T-helper 2 cell (primary cell): ENCODE measurements around the gene MCF2L.

Experiments
- DNase-seq, 5 experiments: peaks; one replicate each; pipeline versions ENCODE4 v3.0.0 to v3.0.0-alpha.2; 2012 to 2022

The MCF2L gene

DNA sequence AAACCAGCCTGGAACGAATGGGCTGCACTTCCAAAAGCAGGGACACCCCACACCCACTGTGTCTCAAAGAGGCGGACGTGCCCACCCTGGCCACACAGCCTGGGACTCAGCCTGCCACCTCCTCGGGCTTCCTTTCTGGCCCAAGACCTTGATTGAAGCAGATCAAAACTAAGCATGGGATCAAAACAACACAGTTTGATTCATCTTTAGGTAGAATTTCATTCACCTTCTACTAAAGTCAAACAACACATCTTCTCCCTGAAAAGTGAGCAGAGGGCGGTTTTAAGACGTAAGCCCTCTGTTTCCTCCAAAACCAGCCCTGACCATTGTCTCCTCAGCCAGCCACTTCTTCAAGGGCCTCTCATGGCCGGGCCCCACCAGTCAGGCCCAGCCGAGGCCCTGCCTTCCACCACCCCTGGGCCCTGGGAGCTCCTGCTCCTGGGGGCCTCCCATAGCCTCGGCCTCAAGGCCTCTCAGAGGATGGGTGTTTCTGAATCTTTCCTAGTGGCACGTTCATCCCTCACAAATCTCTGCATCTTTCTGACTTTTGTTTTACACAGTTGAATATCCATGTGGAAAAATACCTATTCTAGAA lies 147.3 kb downstream of the MCF2L start:
- no peak for DNase-seq

DNA sequence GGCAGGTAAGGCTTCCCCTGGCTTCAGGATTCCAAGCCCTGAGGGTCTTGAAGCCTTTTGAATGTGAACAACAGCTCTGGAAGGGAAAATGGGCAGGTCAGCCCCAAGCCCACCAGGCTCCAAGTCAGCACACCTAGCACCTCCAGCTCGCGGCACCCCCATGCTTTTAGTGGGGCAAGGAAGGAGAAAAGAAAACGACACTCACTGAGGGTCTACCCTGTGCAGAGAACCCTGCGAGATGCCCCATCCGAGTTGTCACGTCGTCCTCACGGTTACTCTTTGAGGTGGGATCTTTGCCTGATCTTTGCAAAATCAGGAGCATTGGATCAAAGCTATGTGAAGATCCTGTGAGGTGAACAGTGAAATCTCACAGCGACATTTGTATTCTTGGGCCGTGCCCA lies 147.9 kb downstream of the MCF2L start:
- DNase-seq: no peak

DNA sequence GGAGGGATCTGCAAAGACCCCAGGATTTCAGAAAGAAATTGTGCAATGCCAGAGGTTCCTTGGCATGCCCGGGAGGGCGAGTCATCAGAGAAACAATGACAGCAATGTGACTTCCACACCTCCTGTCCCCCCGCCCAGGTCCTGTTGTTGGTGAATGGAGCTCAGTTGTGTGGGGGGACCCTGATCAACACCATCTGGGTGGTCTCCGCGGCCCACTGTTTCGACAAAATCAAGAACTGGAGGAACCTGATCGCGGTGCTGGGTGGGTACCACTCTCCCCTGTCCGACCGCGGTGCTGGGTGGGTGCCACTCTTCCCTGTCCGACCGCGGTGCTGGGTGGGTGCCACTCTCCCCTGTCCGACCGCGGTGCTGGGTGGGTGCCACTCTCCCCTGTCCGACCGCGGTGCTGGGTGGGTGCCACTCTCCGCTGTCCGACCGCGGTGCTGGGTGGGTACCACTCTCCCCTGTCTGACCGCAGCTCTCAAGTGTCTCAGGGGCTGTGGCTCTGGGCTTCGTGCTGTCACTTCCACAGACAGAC lies 148.4 kb downstream of the MCF2L start:
- no peak for DNase-seq

DNA sequence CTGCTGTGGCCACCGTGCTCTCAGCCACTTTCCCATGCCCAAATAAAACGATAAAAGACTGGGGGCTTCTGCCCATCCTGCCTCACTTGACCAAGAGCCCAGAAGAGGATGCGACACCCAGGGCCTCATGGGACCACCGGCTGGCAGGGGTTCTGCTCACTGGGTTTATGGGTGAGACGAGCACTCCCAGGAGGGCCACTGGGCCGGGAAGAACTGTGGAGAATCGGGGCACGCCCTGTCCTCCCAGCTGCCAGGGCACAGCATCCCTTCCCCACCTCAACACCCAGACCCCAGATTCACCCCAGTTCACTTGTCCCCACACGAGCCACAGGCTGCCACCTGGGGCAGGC lies 148.9 kb downstream of the MCF2L start:
- DNase-seq: no peak

DNA sequence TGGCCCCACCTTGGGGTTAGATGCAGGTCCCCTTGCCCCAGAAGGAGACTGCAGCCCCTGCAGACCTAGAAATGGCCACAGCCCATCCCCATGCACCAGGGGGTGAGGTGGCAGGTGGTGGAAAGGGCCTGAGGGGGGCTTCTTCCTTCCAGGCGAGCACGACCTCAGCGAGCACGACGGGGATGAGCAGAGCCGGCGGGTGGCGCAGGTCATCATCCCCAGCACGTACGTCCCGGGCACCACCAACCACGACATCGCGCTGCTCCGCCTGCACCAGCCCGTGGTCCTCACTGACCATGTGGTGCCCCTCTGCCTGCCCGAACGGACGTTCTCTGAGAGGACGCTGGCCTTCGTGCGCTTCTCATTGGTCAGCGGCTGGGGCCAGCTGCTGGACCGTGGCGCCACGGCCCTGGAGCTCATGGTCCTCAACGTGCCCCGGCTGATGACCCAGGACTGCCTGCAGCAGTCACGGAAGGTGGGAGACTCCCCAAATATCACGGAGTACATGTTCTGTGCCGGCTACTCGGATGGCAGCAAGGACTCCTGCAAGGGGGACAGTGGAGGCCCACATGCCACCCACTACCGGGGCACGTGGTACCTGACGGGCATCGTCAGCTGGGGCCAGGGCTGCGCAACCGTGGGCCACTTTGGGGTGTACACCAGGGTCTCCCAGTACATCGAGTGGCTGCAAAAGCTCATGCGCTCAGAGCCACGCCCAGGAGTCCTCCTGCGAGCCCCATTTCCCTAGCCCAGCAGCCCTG lies 149.4 kb downstream of the MCF2L start:
- no peak for DNase-seq

DNA sequence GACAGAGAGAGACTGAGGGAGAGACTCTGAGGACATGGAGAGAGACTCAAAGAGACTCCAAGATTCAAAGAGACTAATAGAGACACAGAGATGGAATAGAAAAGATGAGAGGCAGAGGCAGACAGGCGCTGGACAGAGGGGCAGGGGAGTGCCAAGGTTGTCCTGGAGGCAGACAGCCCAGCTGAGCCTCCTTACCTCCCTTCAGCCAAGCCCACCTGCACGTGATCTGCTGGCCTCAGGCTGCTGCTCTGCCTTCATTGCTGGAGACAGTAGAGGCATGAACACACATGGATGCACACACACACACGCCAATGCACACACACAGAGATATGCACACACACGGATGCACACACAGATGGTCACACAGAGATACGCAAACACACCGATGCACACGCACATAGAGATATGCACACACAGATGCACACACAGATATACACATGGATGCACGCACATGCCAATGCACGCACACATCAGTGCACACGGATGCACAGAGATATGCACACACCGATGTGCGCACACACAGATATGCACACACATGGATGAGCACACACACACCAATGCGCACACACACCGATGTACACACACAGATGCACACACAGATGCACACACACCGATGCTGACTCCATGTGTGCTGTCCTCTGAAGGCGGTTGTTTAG lies 150.3 kb downstream of the MCF2L start:
- no peak for DNase-seq

DNA sequence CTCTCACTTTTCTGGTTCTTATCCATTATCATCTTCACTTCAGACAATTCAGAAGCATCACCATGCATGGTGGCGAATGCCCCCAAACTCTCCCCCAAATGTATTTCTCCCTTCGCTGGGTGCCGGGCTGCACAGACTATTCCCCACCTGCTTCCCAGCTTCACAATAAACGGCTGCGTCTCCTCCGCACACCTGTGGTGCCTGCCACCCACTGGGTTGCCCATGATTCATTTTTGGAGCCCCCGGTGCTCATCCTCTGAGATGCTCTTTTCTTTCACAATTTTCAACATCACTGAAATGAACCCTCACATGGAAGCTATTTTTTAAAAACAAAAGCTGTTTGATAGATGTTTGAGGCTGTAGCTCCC lies 150.8 kb downstream of the MCF2L start:
- no peak for DNase-seq

DNA sequence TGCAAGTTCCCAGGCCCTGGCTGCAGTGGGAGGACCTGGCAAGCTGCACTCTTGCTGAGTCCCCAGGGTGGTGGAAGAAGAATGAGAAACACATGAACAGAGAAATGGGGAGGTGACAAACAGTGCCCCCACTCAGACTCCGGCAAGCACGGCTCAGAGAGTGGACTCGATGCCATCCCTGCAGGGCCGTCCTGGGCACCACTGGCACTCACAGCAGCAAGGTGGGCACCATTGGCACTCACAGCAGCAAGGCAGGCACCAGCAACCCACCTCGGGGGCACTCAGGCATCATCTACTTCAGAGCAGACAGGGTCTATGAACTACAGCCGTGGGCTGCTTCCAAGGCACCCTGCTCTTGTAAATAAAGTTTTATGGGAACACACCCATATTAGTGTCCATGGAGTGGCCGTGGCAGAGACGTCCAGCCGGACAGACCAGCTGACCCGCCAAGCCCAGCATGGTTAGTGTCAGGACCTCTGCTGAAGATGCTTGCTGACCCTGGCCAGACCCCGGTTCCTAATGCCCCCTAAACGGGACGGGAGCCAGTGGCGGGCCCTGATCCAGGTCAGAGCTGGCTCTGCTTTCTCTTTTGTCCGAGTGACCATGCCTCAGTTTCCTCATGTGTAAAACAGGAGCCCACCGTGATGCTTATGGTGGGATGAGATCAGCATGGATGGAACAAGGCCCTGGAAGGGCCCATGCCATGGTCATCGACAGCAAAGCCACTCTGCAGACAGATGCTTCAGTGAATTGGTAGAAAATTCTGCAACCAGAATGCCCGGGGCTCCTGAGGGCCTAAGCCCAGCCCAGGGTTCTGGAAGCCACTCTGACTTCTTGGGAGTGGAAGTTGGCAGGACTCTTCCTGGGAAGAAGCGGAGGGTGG lies 151.5 kb downstream of the MCF2L start:
- DNase-seq: no peak

DNA sequence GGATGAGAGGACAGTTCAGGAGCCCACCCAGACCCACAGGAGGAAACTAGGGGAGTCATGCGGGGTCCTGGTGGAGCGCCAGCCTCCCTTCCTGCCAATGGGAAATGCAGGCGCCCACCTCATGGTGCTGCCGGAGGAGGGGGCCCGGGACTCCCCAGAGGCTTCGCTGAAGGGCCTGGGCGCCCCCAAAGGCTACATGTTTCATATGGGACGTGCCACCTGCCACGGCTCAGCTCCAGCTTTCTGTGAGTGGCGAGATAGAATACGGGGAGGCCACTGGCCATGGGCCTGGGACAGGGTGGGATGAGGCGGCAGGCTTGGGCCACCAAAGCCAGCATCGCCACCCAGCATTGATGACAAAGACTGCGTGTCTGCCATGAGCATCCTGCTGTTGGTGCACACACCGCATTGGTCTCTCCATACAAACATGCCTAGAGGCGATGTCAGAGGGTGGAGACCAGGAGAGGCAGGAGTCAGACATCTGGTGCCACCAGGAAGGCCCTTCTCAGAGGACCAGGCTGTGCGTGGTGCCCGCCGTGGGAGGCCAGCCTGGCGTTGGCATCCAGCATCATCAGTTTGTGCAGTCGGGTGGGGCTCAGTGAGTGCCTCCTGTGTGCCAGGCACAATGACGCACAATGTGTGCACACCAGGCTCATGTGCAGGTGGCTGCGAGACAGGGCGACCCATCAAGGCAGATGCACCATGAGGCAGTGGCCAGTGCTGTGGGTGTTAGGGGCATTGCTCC lies 152.3 kb downstream of the MCF2L start:
- DNase-seq: no peak

DNA sequence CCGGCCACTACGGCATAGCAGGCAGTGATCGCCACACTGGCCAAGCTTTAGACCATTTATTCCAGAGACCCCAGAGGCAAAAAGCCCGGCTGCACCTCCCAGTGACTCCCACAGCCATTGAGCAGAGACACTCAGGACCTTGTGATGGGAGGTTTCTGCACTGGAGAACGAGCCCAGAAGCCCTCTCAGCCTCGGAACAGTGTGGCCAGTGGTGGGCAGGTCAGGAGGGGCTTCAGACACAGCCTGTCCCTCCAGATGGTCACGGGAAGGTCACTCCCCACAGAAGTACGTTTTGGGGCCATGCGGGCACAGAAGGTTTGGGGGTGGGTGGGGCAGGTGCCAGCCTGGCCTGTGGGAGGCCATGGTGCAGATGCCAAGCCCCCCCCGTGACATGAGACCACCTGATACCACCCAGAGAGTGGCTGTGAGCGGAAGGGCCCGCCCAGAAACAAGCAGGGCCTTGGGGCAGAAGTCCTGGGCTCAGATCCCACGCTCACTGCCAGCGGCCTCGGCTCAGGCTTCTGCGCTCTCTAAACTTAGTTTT lies 153.0 kb downstream of the MCF2L start:
- DNase-seq: no peak

DNA sequence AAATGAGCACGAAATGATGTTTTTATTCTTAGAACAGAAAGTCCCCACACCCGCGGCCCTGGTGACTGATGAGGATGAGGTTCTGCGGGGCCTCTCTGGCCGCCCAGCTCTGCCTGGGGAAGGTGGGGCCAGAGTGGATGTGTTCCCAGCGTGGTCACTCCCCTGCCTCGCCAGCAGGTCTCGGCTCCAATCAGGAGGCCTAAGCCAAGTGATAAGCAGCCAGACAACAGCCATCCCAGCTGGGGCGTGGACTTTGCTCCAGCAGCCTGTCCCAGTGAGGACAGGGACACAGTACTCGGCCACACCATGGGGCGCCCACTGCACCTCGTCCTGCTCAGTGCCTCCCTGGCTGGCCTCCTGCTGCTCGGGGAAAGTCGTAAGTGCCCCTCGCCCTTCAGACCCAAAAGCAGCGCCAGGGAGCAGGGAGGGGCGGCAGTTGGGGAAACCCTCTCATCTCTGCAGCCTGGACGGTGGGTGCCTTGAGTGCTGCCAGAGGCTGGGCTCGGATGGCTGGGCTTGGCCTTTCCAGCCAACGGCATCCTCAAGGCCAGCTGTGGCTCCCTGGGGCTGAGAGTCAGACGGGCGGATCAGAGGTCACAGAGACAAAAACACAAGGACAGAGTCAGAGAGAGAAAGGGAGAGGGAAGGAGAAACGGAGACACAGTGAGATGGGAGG lies 153.7 kb downstream of the MCF2L start, which contains the start of gene F10:
F10 (plus strand) TSS at position 250 of the 676 bp plus-strand sequence; CDS start at position 307, 57 bp downstream.
- no peak for DNase-seq

DNA sequence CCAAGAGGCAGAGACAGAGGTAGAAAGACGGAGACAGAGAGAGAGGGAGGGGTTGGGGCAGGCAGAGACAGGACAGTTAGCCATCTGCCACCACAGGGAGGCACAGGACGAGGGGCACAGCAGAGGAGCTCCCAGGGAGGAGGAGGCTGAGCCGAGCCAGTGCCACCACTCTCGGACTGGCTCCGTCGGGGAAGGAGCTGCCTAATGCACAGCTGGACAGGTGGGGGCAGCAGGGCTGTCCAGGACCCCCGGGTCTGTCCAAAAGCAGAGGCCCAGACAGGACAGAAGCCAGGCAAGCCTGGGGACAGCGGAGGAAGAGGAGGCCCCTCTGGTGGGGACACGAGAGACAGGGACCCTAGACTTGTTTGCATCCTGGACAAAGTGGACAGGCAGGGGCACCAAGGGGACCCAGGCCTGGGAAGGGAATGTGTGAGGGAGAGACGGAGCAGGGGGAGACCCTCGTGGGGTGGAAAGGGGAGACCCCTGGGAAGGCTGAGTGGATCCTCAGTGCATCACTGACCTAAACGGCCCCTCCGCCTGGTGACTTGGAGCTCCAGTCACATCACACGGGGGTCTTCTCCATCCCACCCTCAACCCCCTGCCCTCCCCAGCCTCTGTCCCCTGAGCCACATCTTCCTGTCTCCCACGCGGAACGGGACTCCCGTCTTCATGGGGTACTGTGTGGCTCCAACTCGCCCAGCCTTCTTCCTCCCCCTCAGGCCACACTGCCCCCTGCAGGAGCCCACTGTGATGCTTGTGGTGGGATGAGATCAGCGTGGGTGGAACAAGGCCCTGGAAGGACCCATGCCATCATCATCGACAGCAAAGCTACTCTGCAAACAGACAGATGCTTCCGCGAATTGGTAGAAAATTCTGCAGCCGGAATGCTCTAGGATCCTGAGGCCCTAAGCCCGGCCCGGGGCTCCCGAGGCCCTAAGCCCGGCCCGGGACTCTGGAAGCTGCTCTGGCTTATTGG lies 154.5 kb downstream of the MCF2L start:
- DNase-seq: no peak

DNA sequence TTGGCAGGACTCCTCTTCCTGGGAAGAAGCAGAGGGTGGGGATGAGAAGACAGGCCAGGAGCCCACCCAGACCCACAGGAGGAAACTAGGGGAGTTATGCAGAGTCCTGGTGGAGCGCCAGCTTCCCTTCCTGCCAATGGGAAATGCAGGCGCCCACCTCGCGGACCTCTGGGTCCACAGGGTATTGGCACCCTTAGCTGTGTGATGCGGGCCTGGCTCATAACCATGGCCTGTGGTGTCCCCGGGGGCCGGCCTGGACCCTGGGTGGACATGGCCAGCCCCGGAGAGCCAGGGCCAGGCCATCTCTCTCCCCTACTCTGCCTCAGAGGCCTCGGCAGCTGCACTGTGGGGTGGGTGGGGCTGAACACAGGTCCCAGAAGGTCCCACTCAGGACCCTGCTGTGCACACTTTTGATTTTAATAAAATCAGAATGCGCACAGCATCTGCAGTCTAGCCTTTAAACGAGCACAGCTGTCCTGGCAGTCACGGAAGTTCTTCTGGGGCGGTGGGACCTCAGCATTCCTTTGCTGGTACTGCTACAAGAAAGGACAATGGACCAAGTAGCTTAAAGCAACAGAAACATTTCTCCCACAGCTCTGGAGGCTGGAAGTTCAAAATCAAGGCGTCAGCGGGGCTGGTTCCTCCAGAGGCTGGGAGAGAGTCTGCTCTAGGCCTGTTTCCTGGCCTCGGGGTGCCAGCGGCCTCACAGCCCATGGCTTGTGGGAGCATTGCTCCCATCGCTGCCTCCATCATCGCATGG lies 155.4 kb downstream of the MCF2L start:
- DNase-seq: no peak

DNA sequence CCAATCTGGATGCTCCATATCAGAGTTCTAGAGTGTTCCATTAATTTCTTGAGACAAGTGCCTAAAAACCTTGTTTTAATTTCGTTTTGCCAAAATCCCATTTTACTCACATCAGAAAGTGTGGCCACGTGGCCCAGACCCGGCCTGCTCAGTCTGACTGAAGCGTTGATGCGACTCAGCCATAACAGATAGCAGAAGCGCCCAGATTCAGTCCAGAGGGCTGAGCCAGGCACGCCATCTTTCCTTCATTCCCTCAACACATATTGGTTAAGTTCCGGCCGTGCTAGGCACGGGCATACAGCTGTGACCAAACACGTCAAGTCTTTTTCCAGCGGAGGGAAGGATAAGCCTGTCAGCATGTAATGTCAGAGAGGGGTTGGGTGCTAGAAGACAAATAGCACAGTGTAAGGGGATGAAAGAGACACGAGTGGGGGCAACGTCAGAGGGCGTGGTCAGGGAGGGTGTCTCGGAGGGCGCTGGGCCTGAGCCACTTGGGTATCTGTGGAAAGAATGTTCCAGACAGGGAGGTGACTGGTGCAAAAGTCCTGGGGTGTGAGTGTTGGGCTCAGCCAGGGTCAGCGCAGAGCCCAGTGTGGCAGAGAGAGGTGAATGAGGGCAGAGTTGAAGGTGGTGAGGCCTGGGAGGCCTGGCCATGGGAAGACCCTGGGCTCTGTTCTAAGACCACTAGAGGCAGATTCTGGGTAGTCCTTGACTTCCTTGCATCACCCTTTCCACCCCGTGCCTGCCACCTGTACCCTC lies 156.7 kb downstream of the MCF2L start:
- no peak for DNase-seq

DNA sequence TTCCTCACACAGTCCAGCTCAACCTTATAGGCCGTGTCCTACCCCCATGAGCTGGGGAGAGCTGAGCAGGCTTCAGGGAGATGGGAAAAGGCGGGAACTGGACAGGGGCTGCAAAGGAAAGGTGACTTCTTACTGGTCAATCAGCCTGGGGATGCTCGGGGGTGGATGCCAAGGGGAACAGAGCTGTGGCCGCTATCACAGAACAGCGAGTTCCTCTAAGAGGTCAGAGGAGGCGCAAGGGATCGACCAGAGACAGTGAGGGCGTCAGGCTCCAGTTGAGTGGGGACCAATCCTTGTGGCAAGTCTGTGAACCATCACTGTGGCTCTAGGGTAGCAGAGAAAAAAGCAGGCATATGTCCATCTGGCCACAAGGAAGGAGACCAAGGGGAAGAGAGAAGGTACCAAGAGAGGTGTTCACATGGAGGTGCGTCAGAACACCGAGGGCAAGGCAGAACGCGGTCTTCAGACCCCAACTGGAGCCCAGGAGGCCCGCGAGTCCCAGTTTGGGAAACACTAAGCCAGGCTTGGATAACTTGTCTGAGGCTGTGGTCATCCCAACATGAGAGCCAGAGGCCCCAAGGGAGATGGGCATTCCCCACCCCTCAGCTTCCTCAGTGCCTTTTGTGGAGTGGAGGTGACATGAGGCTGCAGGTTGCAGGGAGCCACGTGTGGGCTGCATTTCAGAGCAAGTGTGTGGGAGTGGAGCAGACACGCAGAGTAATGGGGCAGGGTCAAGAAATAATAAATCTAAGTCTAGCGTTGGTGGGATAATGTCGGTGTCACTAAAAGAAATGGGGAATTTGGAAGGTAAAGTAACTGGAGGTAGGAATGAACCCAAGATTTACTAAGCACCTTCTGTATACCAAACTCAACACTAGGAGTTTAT lies 157.5 kb downstream of the MCF2L start:
- DNase-seq: no peak

DNA sequence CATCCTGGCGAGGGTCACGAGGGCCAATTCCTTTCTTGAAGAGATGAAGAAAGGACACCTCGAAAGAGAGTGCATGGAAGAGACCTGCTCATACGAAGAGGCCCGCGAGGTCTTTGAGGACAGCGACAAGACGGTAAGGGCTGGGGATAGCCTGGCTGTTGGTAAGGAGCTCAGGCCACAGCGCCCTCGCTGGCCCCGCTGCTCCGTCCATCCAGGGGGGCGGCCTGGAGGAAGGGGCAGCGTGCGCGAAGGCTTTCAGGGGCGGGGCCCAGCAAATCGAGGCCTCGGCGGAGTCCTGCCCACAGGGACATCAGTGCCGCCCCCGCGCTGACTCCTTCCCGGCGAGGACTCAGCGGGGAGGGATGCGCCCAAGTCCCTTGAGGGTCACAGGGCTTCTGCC lies 160.5 kb downstream of the MCF2L start:
- no peak for DNase-seq
